22Rv1 (cell line): ENCODE data around the gene SPOCK3.

Experiments used
- H3K27ac ChIP-seq: fragments of 450-650 bp; 2 replicates; pipeline ENCODE4 v1.5.1; 2017
- CTCF ChIP-seq: fragments of 450-650 bp; IDR thresholded peaks from 2 replicates; pipeline ENCODE4 v1.5.1; 2017; ENCODE audit warnings: mild to moderate bottlenecking
- ZFX ChIP-seq: fragments of 450-650 bp; IDR thresholded peaks from 2 replicates; pipeline ENCODE4 v1.6.1; 2017; ENCODE audit warnings: antibody characterized with exemption, borderline replicate concordance

The SPOCK3 gene

GRCh38 chr4:167101035-167101434 lies 133.3 kb downstream of the SPOCK3 start:
- no peak for TF ChIP-seq ZFX
- no peak for TF ChIP-seq CTCF

GRCh38 chr4:167100120-167100519 lies 134.2 kb downstream of the SPOCK3 start:
- no peak overlapping the region for H3K27ac ChIP-seq
- no peak for TF ChIP-seq ZFX
- TF ChIP-seq CTCF: no peak

More at GRCh38 chr4:167101035-167101434, 133.3 kb downstream of the SPOCK3 start:
- H3K27ac ChIP-seq: no peak overlapping the region

- no peak for TF ChIP-seq ZFX
- H3K27ac ChIP-seq: no peak overlapping the region
Observed at GRCh38 chr4:167088115-167088514, 146.2 kb downstream of the SPOCK3 start.

GRCh38 chr4:167084321-167084720 lies 150.0 kb downstream of the SPOCK3 start:
- no peak overlapping the region for H3K27ac ChIP-seq
- TF ChIP-seq ZFX: no peak

GRCh38 chr4:167079762-167080161 lies 154.5 kb downstream of the SPOCK3 start:
- TF ChIP-seq ZFX: no peak
- TF ChIP-seq CTCF: no peak
- H3K27ac ChIP-seq: no peak overlapping the region

GRCh38 chr4:167052631-167053091 lies 181.6 kb downstream of the SPOCK3 start:
- no peak overlapping the region for H3K27ac ChIP-seq
- TF ChIP-seq ZFX (no peak), CTCF (no peak)

- TF ChIP-seq ZFX (no peak), CTCF (no peak)
- no peak overlapping the region for H3K27ac ChIP-seq
Observed at GRCh38 chr4:167049257-167049656, 185.0 kb downstream of the SPOCK3 start.

- H3K27ac ChIP-seq: no peak overlapping the region
- TF ChIP-seq CTCF (no peak), ZFX (no peak)
Observed at GRCh38 chr4:167041524-167041923, 192.8 kb downstream of the SPOCK3 start.
